HuH-7 (cell line): Measurements from ENCODE around the gene KIN.
"Not testable (repeated sequence)": the region's sequence is repeated elsewhere in the genome, so short reads cannot be mapped to it uniquely, and the experiment has no call there.

Experiments used
- DNase-seq: peaks from one replicate; pipeline ENCODE4 v3.0.0; 2011; ENCODE audit warnings: low spot score

Gene KIN

GRCh38 chr10:7734821-7735220 lies 53.0 kb downstream of the KIN start:
- DNase-seq, result no peak

- DNase-seq, result no peak
Observed at GRCh38 chr10:7722927-7723529, 64.8 kb downstream of the KIN start.

- DNase-seq, result no peak
Observed at GRCh38 chr10:7720478-7720877, 67.3 kb downstream of the KIN start.

GRCh38 chr10:7718685-7719084 lies 69.1 kb downstream of the KIN start:
- no peak for DNase-seq

GRCh38 chr10:7717767-7718166 lies 70.0 kb downstream of the KIN start:
- DNase-seq, result no peak

GRCh38 chr10:7715515-7715914 lies 72.3 kb downstream of the KIN start:
- DNase-seq, result no peak

GRCh38 chr10:7711075-7711474 lies 76.7 kb downstream of the KIN start:
- DNase-seq, result not testable (repeated sequence)

- no peak for DNase-seq
Observed at GRCh38 chr10:7710446-7710845, 77.3 kb downstream of the KIN start.

- no peak for DNase-seq
Observed at GRCh38 chr10:7708832-7709231, 79.0 kb downstream of the KIN start.

- DNase-seq, result no peak
Observed at GRCh38 chr10:7707858-7708622, 79.8 kb downstream of the KIN start.

- peak; percentile 63 for DNase-seq
Observed at GRCh38 chr10:7707102-7707501, 80.7 kb downstream of the KIN start.

GRCh38 chr10:7706534-7707073 lies 81.2 kb downstream of the KIN start:
- DNase-seq, result no peak

- no peak for DNase-seq
Observed at GRCh38 chr10:7705341-7705740, 82.5 kb downstream of the KIN start.

GRCh38 chr10:7704071-7705016 lies 83.4 kb downstream of the KIN start:
- DNase-seq, result no peak

- DNase-seq, result no peak
Observed at GRCh38 chr10:7703140-7703539, 84.7 kb downstream of the KIN start, which contains the start of gene ITIH2. Gene ITIH2, plus strand, starts transcription at chr10:7703316. Its CDS starts 119 bp downstream, at chr10:7703435.

- DNase-seq, result no peak
Observed at GRCh38 chr10:7702288-7702812, 85.4 kb downstream of the KIN start.

GRCh38 chr10:7701158-7701742 lies 86.5 kb downstream of the KIN start:
- DNase-seq, result no peak
